Lung (tissue), 10 donors: ENCODE measurements around the gene AMDHD2. TPM values are rescaled to one million over a fixed set of nuclear protein-coding genes. Genes with fewer than 3 reads are reported as not detected.
"Not testable (repeated sequence)": the region's sequence is repeated elsewhere in the genome, so short reads cannot be mapped to it uniquely, and the experiment has no call there.

Source experiments
- ATAC-seq: fragments of 200-7000 bp; cut with Tn5 transposase; one replicate; pipeline ENCODE4 v1.9.1; 2020; ENCODE audit warnings: moderate number of reproducible peaks; ENCODE audit not compliant: insufficient read depth, low FRiP score
- DNase-seq, 3 donors: peaks; one replicate each; pipeline ENCODE4 v3.0.0-alpha.2; 2013 to 2017
- H3K27ac ChIP-seq, 2 donors: one replicate each; pipeline ENCODE4 v1.5.1; 2013; ENCODE audit warnings: mild to moderate bottlenecking in 2 of 2, moderate library complexity in 2 of 2, control low read depth in 1 of 2, inconsistent platforms in 1 of 2, low read depth in 1 of 2, low read length in 1 of 2
- H3K27me3 ChIP-seq, 3 donors: one replicate each; pipeline ENCODE4 v1.5.1; 2013; ENCODE audit warnings: low read length in 2 of 3; ENCODE audit not compliant: control insufficient read depth in 3 of 3, insufficient read depth in 3 of 3
- H3K36me3 ChIP-seq, 4 donors: one replicate each; pipeline ENCODE4 v1.5.1; 2013; ENCODE audit warnings: low read length in 4 of 4, mild to moderate bottlenecking in 1 of 4, moderate library complexity in 1 of 4; ENCODE audit not compliant: control insufficient read depth in 4 of 4, insufficient read depth in 4 of 4
- H3K4me1 ChIP-seq, 5 donors: one replicate each; pipeline ENCODE4 v1.5.1; 2013; ENCODE audit warnings: low read length in 5 of 5, mild to moderate bottlenecking in 2 of 5, moderate library complexity in 1 of 5; ENCODE audit not compliant: control insufficient read depth in 5 of 5, insufficient read depth in 5 of 5
- H3K4me3 ChIP-seq: one replicate; pipeline ENCODE4 v1.5.1; 2013; ENCODE audit warnings: mild to moderate bottlenecking, control low read depth, moderate library complexity
- H3K9ac ChIP-seq, 2 donors: one replicate each; pipeline ENCODE4 v1.5.1; 2013; ENCODE audit warnings: low read length in 2 of 2, control low read depth in 1 of 2; ENCODE audit not compliant: insufficient read depth in 1 of 2
- H3K9me3 ChIP-seq, 4 donors: one replicate each; pipeline ENCODE4 v1.5.1; 2013; ENCODE audit warnings: low read length in 3 of 4, mild to moderate bottlenecking in 1 of 4, moderate library complexity in 1 of 4; ENCODE audit not compliant: control insufficient read depth in 4 of 4, insufficient read depth in 3 of 4
- WGBS, 2 donors: extraction: QIAGEN DNeasy Blood & Tissue Kit; methylation state at CpG; one replicate each; pipeline ENCODE4 v1.1.7; 2013; 5-methylcytosine and 5-hydroxymethylcytosine counted together
- polyA plus RNA-seq, 2 donors: library from polyadenylated mRNA; stranded (reverse); fragments of 200-250 nt; gene quantifications; one replicate each; pipeline ENCODE4 v1.2.1, GENCODE V29; 2013
- total RNA-seq, 2 donors: library from RNA; depleted of rRNA in 1 of 2; stranded (reverse); fragments of >200 nt in 1 of 2; gene quantifications; one replicate each; pipeline ENCODE4 v1.2.1, GENCODE V29; 2014 to 2021
- donor health status: Bipolar disorder and iron deficiency.
- donor health status: healthy.
- donor health status: DM: yes; HTN: yes; CAD: no.

The AMDHD2 gene
- total and polyA plus RNA-seq, 4 donors = 27.2 to 60.4 (median 51.9) TPM

DNA sequence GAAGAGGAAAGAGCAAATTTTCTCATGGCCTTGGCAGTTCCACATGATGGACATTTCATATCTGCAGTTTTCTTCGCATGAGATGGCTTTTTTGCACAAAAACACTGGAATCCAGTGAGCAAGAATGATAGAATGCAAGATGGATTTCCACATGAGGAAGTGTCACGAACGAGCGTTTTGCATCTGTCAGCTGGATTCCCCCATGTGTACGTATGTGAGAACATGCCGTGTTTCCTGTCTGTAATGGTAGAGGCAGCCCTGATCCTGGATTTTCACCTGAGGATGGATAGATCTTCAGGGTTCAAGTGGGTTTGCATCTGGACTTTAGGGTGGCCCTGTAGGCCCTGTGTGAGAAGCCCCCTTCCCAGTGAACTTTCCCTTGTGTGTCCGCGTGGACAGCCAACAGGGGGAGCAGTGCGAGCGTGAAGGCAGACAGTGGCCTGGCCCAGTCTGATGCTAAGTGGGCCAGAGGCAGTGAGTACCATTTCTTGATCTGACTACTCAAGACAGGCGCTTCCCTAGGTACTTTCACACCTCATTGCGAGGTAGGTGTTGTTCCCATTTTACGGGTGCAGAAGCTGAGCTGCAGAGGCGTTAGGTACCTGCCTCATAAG, 19.8 kb downstream of the AMDHD2 start:
- not testable (repeated sequence) for H3K27me3 ChIP-seq, H3K9ac ChIP-seq, ATAC-seq, H3K36me3 ChIP-seq, DNase-seq, H3K4me3 ChIP-seq, H3K9me3 ChIP-seq
- WGBS, 2 donors = 51 to 58% methylated on average over 14 of the region's 14 CpGs
- Histone ChIP-seq H3K27ac (peak overlapping the region in 1 of 2 donors; percentile 31), H3K4me1 (peaks cover 2 to 11% (median 5%) of the 10 kb centered on the region in 5 donors)

DNA sequence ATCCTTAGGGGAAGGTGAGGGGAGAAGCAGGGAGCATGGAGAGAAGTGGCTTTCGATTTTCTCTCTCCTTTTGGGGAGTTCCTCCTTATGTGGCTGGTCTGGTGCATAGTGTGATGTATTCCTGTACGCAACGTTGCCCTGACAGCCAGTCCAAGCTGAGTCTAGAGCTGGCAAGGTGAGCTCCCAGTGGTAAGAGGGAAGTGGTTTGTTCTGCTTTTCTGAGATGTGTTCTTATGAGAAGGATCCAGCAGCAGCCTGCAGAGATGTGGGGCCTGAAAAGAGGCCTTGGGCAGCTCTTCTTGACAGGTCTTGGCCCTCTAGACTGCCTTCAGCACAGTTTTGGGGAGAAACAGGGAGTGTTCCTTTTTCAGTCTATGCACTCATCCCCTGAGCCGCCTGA, 20.7 kb downstream of the AMDHD2 start:
- not testable (repeated sequence) for H3K9me3 ChIP-seq, H3K27me3 ChIP-seq, H3K36me3 ChIP-seq, H3K27ac ChIP-seq, ATAC-seq, DNase-seq, H3K4me3 ChIP-seq, H3K4me1 ChIP-seq, H3K9ac ChIP-seq
- WGBS, 2 donors = 25 to 60% methylated on average over 2 to 3 of the region's 4 CpGs

DNA sequence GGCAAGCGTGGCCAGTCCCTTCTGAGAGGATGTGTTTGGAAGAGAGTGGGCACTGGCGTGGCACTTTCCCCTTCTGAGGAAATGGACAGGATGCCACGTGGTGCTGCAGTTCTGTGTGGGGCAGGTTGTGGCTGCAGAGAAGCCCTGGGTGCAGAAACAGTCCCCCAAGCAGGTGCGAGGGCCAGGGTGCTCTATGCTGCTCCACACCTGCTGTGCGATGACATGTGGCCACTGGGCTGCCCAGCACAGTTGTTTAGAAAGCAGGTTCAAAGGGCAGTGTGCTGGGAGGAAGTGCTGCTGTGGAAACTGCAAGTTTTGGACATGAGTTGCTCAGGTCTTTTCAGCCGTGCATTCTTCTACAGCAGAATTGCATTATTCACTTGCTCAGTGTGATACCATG, 21.2 kb downstream of the AMDHD2 start:
- H3K4me3 ChIP-seq, H3K27me3 ChIP-seq, DNase-seq, ATAC-seq, H3K9ac ChIP-seq, H3K4me1 ChIP-seq, H3K36me3 ChIP-seq, H3K9me3 ChIP-seq, H3K27ac ChIP-seq: not testable (repeated sequence)
- WGBS, 2 donors = 52 to 56% methylated on average over 6 of the region's 6 CpGs

DNA sequence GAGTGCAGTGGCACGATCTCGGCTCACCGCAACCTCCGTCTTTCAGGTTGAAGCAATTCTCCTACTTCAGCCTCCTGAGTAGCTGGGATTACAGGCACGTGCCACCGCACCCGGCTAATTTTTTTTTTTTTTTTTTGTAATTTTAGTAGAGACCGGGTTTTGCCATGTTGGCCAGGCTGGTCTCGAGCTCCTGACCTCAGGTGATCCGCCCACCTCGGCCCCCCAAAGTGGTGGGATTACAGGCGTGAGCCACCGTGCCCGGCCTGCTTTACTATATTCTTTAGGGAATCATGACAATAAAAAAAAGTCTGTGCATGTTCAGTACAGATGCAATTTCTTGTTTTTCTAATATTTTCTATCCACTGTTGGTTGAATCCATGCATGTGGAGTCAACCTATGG, 23.6 kb downstream of the AMDHD2 start:
- 88 to 98% methylated on average over 10 to 14 of the region's 14 CpGs for WGBS, 2 donors
- H3K36me3 ChIP-seq, H3K4me1 ChIP-seq, DNase-seq, H3K27me3 ChIP-seq, H3K9me3 ChIP-seq, H3K9ac ChIP-seq, H3K4me3 ChIP-seq, H3K27ac ChIP-seq, ATAC-seq: not testable (repeated sequence)

DNA sequence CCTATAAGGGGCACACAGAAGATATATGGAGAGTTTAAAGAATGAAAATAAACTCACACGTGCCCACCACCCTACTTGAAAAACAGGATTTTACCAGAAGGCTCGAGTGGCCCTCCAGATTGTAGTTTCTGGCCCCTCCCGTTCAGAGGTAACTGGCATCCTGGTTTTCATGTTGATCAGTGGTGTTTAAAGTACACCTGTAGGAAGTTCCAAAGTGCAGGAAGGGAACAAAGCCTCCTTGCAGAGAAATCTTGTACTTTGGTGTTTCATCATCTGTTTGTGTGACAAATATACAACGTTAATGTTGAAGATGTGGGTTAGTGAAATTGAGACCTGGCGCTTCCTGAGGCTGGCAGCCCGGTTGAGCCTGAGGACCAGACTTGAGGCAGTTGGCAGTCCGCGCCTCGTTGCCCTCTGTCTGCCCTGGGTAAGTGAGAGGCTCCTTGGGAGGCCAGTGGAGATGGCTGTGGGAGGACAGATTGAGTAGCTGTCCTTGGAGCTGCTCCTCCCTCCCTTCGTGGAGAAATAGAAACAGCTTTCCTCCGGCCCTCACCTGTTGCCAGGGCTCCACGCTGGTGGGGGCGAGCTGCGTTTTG, 30.2 kb downstream of the AMDHD2 start:
- not testable (repeated sequence) for H3K4me1 ChIP-seq, H3K4me3 ChIP-seq, H3K27ac ChIP-seq, H3K36me3 ChIP-seq, DNase-seq, H3K9me3 ChIP-seq, H3K27me3 ChIP-seq, ATAC-seq, H3K9ac ChIP-seq
- no CpG with 5 or more reads among the region's 14 CpGs for WGBS, 2 donors

DNA sequence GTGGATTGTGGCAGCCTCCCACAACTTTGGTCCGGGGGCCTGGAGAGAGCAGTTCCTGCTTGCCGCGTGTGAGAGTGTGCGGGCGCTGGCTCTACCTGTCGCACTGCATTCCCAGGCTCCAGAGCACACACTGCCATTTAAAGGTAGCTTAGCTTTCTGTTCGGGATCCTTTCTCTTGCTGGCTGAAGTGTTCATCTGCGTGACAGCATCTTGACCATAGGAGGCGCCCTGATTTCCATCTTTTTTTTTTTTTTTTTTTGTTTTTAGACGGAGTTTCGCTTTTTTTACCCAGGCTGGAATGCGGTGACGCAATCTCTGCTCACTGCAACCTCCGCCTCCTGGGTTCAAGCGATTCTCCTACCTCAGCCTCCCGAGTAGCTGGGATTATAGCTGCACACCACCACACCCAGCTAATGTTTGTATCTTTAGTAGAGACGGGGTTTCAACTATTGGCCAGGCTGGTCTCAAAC, 31.3 kb downstream of the AMDHD2 start:
- not testable (repeated sequence) for ATAC-seq, H3K9ac ChIP-seq, H3K9me3 ChIP-seq, H3K27me3 ChIP-seq, H3K36me3 ChIP-seq, H3K4me1 ChIP-seq, H3K4me3 ChIP-seq
- WGBS, 2 donors = 61 to 64% methylated on average over 11 of the region's 17 CpGs
- H3K27ac ChIP-seq = peak overlapping the region in 1 of 2 donors; percentile 6
- peak; percentile 40 to 55 (median 45) for DNase-seq

DNA sequence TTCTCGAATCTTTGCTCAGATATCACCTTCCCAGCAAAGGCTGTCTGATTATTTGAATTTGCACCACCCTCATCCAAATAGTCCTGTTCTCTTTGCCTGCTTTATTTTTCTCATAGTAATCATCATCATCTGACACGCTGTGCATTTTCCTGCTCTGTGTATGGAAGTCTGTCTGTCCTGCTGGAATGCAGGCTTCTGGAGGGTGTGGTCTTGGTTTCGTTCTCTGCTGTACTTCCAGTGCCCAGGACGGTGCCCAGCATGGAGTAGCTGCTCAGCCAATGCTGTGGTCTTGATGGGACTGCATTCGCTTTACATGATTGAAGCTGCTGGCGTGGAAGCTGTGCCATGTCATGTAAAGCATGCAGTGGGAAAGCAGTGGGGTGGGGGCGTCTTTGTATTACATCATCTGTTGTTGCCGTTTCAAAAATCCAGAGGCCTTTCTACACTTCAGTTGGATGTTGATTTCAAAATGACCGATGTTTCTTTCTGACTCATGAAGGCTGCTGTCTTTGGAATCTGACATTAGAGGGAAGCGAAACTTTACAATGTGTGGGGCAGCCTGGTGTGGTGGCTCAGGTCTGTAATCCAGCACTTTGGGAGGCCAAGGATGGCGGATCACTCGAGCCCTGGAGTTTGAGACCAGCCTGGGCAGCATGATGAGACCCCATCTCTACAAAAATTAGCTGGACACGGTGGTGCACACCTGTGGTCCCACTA, 34.7 kb downstream of the AMDHD2 start:
- not testable (repeated sequence) for H3K9me3 ChIP-seq, ATAC-seq

DNA sequence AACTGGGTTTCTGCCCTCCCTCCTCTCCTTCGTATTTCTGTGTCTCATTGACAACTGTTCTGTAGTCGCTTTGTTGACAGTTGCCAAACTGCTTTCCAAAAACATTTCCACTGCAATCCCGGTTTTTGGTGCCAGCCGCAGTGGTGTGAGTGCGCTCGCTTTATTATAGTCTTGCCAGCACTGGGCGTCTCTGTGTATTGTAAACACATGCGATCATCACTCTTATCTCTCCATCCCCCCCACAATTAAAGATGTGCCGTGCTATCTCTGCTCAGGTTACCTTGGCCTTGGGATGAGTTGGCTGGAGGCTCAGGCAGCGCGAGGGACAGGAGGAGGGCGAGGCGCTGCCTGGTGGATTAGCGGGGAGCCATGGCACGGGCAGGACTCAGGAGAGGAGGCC, 37.0 kb downstream of the AMDHD2 start:
- H3K27ac ChIP-seq, H3K4me1 ChIP-seq, H3K9me3 ChIP-seq, DNase-seq, H3K36me3 ChIP-seq, H3K9ac ChIP-seq, H3K4me3 ChIP-seq, H3K27me3 ChIP-seq, ATAC-seq: not testable (repeated sequence)
- WGBS, 2 donors = 77 to 88% methylated on average over 5 to 6 of the region's 15 CpGs

More for the DNA sequence above, 34.7 kb downstream of the AMDHD2 start:
- DNase-seq, H3K9ac ChIP-seq, H3K27me3 ChIP-seq, H3K36me3 ChIP-seq, H3K4me3 ChIP-seq, H3K27ac ChIP-seq, H3K4me1 ChIP-seq: not testable (repeated sequence)
- no CpG with 5 or more reads among the region's 13 CpGs for whole genome bisulfite sequencing, 2 donors
